ENCODE measurements around the gene TEX38.
A peak's percentile ranks its signal among the peaks of the same experiment; 100 is the strongest.
"Not testable (repeated sequence)": the region's sequence is repeated elsewhere in the genome, so short reads cannot be mapped to it uniquely, and the experiment has no call there.

The TEX38 gene

GRCh38 chr1:46689897-46690296 is 18.2 kb downstream of the TEX38 start:
- H4K20me1 ChIP-seq (ENCODE audit: insufficient read depth) = no peaks in the 10 kb centered on the region
- no peaks in the 10 kb centered on the region for H3K27me3 ChIP-seq (ENCODE audit: insufficient read depth, low read depth)
- H3K27ac ChIP-seq = peak overlapping the region; percentile 84
- H2AFZ ChIP-seq (ENCODE audit: low read depth) = no peak overlapping the region
- peak overlapping the region; percentile 52 for H3K4me2 ChIP-seq
- H3K4me1 ChIP-seq (ENCODE audit: low read depth, poor library complexity, severe bottlenecking) = peaks cover 88% of the 10 kb centered on the region
- H3K9ac ChIP-seq = peak overlapping the region; percentile 12; the same call in 1 of the 2 replicates
- no peak overlapping the region for H3K4me3 ChIP-seq (IDR thresholded peaks at IDR 0.05; ENCODE audit: insufficient read depth, low read depth, low read length)
- no peak for TF ChIP-seq CTCF (conservative IDR thresholded peaks at IDR 0.05; ENCODE audit: low read depth, low read length)
- no peaks in the 10 kb centered on the region for H3K79me2 ChIP-seq (ENCODE audit: insufficient read depth, low read depth)
- H3K36me3 ChIP-seq (ENCODE audit: insufficient read depth) = no peaks in the 10 kb centered on the region; the same call in 1 of the 2 replicates

GRCh38 chr1:46690931-46691421 is 19.3 kb downstream of the TEX38 start:
- Histone ChIP-seq H3K4me2 (peak overlapping the region; percentile 52), H3K4me1 (ENCODE audit: low read depth, poor library complexity, severe bottlenecking) (peaks cover 77% of the 10 kb centered on the region), H3K36me3 (ENCODE audit: insufficient read depth) (peaks cover 6% of the 10 kb centered on the region; the same call in 1 of the 2 replicates), H3K27ac (peak overlapping the region; percentile 84), H3K27me3 (ENCODE audit: insufficient read depth, low read depth) (no peaks in the 10 kb centered on the region), H3K9ac (no peak overlapping the region), H3K79me2 (ENCODE audit: insufficient read depth, low read depth) (no peaks in the 10 kb centered on the region), H3K4me3 (IDR thresholded peaks at IDR 0.05; ENCODE audit: insufficient read depth, low read depth, low read length) (no peak overlapping the region), H2AFZ (ENCODE audit: low read depth) (no peak overlapping the region), H4K20me1 (ENCODE audit: insufficient read depth) (no peaks in the 10 kb centered on the region)
- no peak for TF ChIP-seq CTCF (conservative IDR thresholded peaks at IDR 0.05; ENCODE audit: low read depth, low read length)

GRCh38 chr1:46691997-46692790 is 20.5 kb downstream of the TEX38 start:
- H3K4me2 ChIP-seq = peak overlapping the region; percentile 52; the same call in 1 of the 2 replicates
- H3K36me3 ChIP-seq (ENCODE audit: insufficient read depth) = peaks cover 6% of the 10 kb centered on the region; the same call in 1 of the 2 replicates
- no peaks in the 10 kb centered on the region for H3K27me3 ChIP-seq (ENCODE audit: insufficient read depth, low read depth)
- no peak overlapping the region for H2AFZ ChIP-seq (ENCODE audit: low read depth)
- H3K4me1 ChIP-seq (ENCODE audit: low read depth, poor library complexity, severe bottlenecking) = peaks cover 65% of the 10 kb centered on the region
- H3K27ac ChIP-seq = peak overlapping the region; percentile 15; the same call in 1 of the 2 replicates
- TF ChIP-seq CTCF (conservative IDR thresholded peaks at IDR 0.05; ENCODE audit: low read depth, low read length) = no peak
- no peak overlapping the region for H3K9ac ChIP-seq
- no peaks in the 10 kb centered on the region for H4K20me1 ChIP-seq (ENCODE audit: insufficient read depth)
- H3K79me2 ChIP-seq (ENCODE audit: insufficient read depth, low read depth) = peaks cover 2% of the 10 kb centered on the region; the same call in 1 of the 2 replicates
- H3K4me3 ChIP-seq (IDR thresholded peaks at IDR 0.05; ENCODE audit: insufficient read depth, low read depth, low read length) = no peak overlapping the region

GRCh38 chr1:46692811-46693770 is 21.4 kb downstream of the TEX38 start:
- Histone ChIP-seq H3K4me2 (peak overlapping the region; percentile 52; the same call in 1 of the 2 replicates), H4K20me1 (ENCODE audit: insufficient read depth) (no peaks in the 10 kb centered on the region), H3K27me3 (ENCODE audit: insufficient read depth, low read depth) (no peaks in the 10 kb centered on the region), H3K79me2 (ENCODE audit: insufficient read depth, low read depth) (peaks cover 6% of the 10 kb centered on the region; the same call in 1 of the 2 replicates), H3K4me3 (IDR thresholded peaks at IDR 0.05; ENCODE audit: insufficient read depth, low read depth, low read length) (no peak overlapping the region), H3K4me1 (ENCODE audit: low read depth, poor library complexity, severe bottlenecking) (peaks cover 56% of the 10 kb centered on the region), H2AFZ (ENCODE audit: low read depth) (no peak overlapping the region), H3K27ac (peak overlapping the region; percentile 15; the same call in 1 of the 2 replicates), H3K9ac (no peak overlapping the region), H3K36me3 (ENCODE audit: insufficient read depth) (peaks cover 6% of the 10 kb centered on the region; the same call in 1 of the 2 replicates)
- TF ChIP-seq CTCF (conservative IDR thresholded peaks at IDR 0.05; ENCODE audit: low read depth, low read length) = no peak

GRCh38 chr1:46694676-46695075 is 23.0 kb downstream of the TEX38 start:
- H3K36me3 ChIP-seq (ENCODE audit: insufficient read depth); H3K27me3 ChIP-seq (ENCODE audit: insufficient read depth, low read depth): not testable (repeated sequence)

More at GRCh38 chr1:46694676-46695075, 23.0 kb downstream of the TEX38 start:
- not testable (repeated sequence) for H2AFZ ChIP-seq (ENCODE audit: low read depth); H3K4me2 ChIP-seq; H4K20me1 ChIP-seq (ENCODE audit: insufficient read depth); H3K9ac ChIP-seq; H3K4me3 ChIP-seq (IDR thresholded peaks at IDR 0.05; ENCODE audit: insufficient read depth, low read depth, low read length); H3K79me2 ChIP-seq (ENCODE audit: insufficient read depth, low read depth); H3K27ac ChIP-seq
- H3K4me1 ChIP-seq (ENCODE audit: low read depth, poor library complexity, severe bottlenecking) = peaks cover 40% of the 10 kb centered on the region
